ENCODE measurements around the gene CCDC82. TPM values are rescaled to one million over a fixed set of nuclear protein-coding genes. Genes with fewer than 3 reads are reported as not detected.

Gene CCDC82
- total and polyA plus RNA-seq, 2 donors (not counting 1 experiment from before 2014, with no cell fraction given): 12.9 to 34.1 TPM

DNA sequence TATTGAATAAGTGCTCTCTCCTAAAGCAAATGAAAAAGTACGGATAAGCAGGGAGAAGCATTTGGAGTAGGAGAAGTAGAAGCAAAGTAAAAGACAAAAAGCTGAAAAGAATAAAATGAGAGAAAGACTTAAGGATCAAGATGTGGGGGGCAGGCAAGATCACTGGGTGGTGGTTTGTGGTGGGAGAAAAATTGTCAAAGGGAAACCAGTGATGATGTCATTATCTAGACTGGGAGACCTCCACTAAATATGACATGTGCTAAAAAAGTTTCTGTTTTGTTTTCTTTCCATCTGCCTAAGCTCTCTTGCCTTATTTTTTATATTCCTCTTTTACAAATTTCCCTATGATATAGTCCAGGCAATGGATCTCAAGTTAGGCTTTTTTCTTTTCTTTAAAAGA, 31.9 kb downstream of the CCDC82 start:
- POLR2A ChIA-PET: no interaction called here
- H3K4me1 ChIP-seq (ENCODE audit: control insufficient read depth in 2 of 2, insufficient read depth in 2 of 2, low read length in 2 of 2): no peaks in the 10 kb centered on the region
- no peaks in the 10 kb centered on the region for H3K27me3 ChIP-seq (replicated peaks in 1 of 4; ENCODE audit: control extremely low read depth in 1 of 4, control insufficient read depth in 3 of 4, insufficient read depth in 4 of 4, low read length in 3 of 4)
- intact Hi-C loops (cut with micrococcal nuclease): no loop called here
- no peak overlapping the region for H3K4me2 ChIP-seq (replicated peaks; ENCODE audit: low read depth, low read length, poor library complexity, severe bottlenecking)
- no peak for TF ChIP-seq EZH2 (IDR thresholded peaks at IDR 0.05; ENCODE audit: borderline replicate concordance, insufficient read depth, low read depth, low read length, poor library complexity, severe bottlenecking)
- TF ChIP-seq, protein P1, sequence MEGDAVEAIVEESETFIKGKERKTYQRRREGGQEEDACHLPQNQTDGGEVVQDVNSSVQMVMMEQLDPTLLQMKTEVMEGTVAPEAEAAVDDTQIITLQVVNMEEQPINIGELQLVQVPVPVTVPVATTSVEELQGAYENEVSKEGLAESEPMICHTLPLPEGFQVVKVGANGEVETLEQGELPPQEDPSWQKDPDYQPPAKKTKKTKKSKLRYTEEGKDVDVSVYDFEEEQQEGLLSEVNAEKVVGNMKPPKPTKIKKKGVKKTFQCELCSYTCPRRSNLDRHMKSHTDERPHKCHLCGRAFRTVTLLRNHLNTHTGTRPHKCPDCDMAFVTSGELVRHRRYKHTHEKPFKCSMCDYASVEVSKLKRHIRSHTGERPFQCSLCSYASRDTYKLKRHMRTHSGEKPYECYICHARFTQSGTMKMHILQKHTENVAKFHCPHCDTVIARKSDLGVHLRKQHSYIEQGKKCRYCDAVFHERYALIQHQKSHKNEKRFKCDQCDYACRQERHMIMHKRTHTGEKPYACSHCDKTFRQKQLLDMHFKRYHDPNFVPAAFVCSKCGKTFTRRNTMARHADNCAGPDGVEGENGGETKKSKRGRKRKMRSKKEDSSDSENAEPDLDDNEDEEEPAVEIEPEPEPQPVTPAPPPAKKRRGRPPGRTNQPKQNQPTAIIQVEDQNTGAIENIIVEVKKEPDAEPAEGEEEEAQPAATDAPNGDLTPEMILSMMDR (IDR thresholded peaks at IDR 0.05): no peak
- ATAC-seq (ENCODE audit: low read depth) (no peak), DNase-seq (no peak)
- Mint-ChIP-seq H3K27ac (no peak overlapping the region), H3K9me3 (ENCODE audit: insufficient read depth) (no peaks in the 10 kb centered on the region), H3K27me3 (no peaks in the 10 kb centered on the region), H3K4me1 (no peaks in the 10 kb centered on the region), H3K4me3 (no peak overlapping the region)
- H3K4me3 ChIP-seq (ENCODE audit: control extremely low read depth in 1 of 5, extremely low read depth in 1 of 5, insufficient read depth in 1 of 5, low read depth in 2 of 5, low read length in 4 of 5): no peak overlapping the region
- no peaks in the 10 kb centered on the region for H4K20me1 ChIP-seq (ENCODE audit: control insufficient read depth, insufficient read depth, low read length, poor library complexity, severe bottlenecking)
- 100% methylated on average over 1 of the region's 1 CpG for WGBS (ENCODE audit: insufficient coverage)
- H3K27ac ChIP-seq (ENCODE audit: low read length in 2 of 2): no peak overlapping the region
- H3K9me3 ChIP-seq (ENCODE audit: control extremely low read depth in 1 of 3, control insufficient read depth in 2 of 3, insufficient read depth in 1 of 3, low read length in 2 of 3): no peaks in the 10 kb centered on the region
- H2AFZ ChIP-seq (ENCODE audit: insufficient read depth, low read depth, low read length, poor library complexity, severe bottlenecking): no peak overlapping the region
- no peak overlapping the region for H3K9ac ChIP-seq (ENCODE audit: low read length)
- no peaks in the 10 kb centered on the region for H3K79me2 ChIP-seq (ENCODE audit: control insufficient read depth, insufficient read depth, low read length)
- CTCF ChIA-PET: interaction anchor here (1.6 kb wide), 1 partner anchor 522 kb away, joined by 4 read pairs; no protein-coding TSS in a partner anchor
- peaks cover 20 to 39% of the 10 kb centered on the region in 2 experiments for H3K36me3 ChIP-seq (replicated peaks in 1 of 2; ENCODE audit: control extremely low read depth in 1 of 2, control insufficient read depth in 1 of 2, extremely low read depth in 1 of 2, insufficient read depth in 2 of 2, low read length in 1 of 2)

DNA sequence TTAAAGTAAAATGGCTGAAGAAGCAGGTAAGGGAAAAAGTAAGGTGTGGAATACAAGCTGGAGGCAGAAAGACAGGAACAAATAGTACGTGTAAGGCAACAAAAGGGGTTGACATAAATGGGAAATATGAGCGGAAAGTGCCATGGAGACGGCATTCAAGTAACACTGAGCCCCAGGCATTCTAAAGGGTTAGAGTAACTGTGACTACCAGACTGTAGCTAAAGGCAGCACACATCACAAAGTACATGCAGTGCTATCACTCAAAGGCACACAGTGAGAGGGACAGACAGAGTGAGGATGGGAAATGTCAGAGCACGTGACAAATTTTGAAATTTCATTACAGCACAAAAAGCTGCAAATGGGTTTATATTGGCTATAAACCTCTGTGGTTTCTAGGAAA, 32.9 kb downstream of the CCDC82 start:
- H3K4me3 ChIP-seq (ENCODE audit: control extremely low read depth in 1 of 5, extremely low read depth in 1 of 5, insufficient read depth in 1 of 5, low read depth in 2 of 5, low read length in 4 of 5): no peak overlapping the region
- no peaks in the 10 kb centered on the region for H3K27me3 Mint-ChIP-seq

More for the DNA sequence above, 32.9 kb downstream of the CCDC82 start:
- TF ChIP-seq EZH2 (IDR thresholded peaks at IDR 0.05; ENCODE audit: borderline replicate concordance, insufficient read depth, low read depth, low read length, poor library complexity, severe bottlenecking): no peak
- TF ChIP-seq, protein P1 (IDR thresholded peaks at IDR 0.05): no peak
- Histone ChIP-seq H3K36me3 (replicated peaks in 1 of 2; ENCODE audit: control extremely low read depth in 1 of 2, control insufficient read depth in 1 of 2, extremely low read depth in 1 of 2, insufficient read depth in 2 of 2, low read length in 1 of 2) (peaks cover 17 to 39% of the 10 kb centered on the region in 2 experiments), H3K79me2 (ENCODE audit: control insufficient read depth, insufficient read depth, low read length) (no peaks in the 10 kb centered on the region), H4K20me1 (ENCODE audit: control insufficient read depth, insufficient read depth, low read length, poor library complexity, severe bottlenecking) (no peaks in the 10 kb centered on the region), H3K9ac (ENCODE audit: low read length) (no peak overlapping the region), H3K4me1 (ENCODE audit: control insufficient read depth in 2 of 2, insufficient read depth in 2 of 2, low read length in 2 of 2) (no peaks in the 10 kb centered on the region), H3K4me2 (replicated peaks; ENCODE audit: low read depth, low read length, poor library complexity, severe bottlenecking) (no peak overlapping the region), H3K27me3 (replicated peaks in 1 of 4; ENCODE audit: control extremely low read depth in 1 of 4, control insufficient read depth in 3 of 4, insufficient read depth in 4 of 4, low read length in 3 of 4) (no peaks in the 10 kb centered on the region), H2AFZ (ENCODE audit: insufficient read depth, low read depth, low read length, poor library complexity, severe bottlenecking) (no peak overlapping the region), H3K27ac (ENCODE audit: low read length in 2 of 2) (no peak overlapping the region), H3K9me3 (ENCODE audit: control extremely low read depth in 1 of 3, control insufficient read depth in 2 of 3, insufficient read depth in 1 of 3, low read length in 2 of 3) (no peaks in the 10 kb centered on the region)
- intact Hi-C loops (cut with micrococcal nuclease): no loop called here
- no peak for ATAC-seq (ENCODE audit: low read depth)
- CTCF ChIA-PET: interaction anchor here (1.6 kb wide), 1 partner anchor 521 kb away, joined by 4 read pairs; no protein-coding TSS in a partner anchor
- 100% methylated on average over 3 of the region's 4 CpGs for WGBS (ENCODE audit: insufficient coverage)
- Mint-ChIP-seq H3K4me3 (no peak overlapping the region), H3K4me1 (no peaks in the 10 kb centered on the region), H3K27ac (no peak overlapping the region), H3K9me3 (ENCODE audit: insufficient read depth) (no peaks in the 10 kb centered on the region)
- POLR2A ChIA-PET: no interaction called here
- no peak for DNase-seq

Measured in B cell (primary cell).